Measurements from ENCODE around the gene CGA.

The CGA gene

DNA sequence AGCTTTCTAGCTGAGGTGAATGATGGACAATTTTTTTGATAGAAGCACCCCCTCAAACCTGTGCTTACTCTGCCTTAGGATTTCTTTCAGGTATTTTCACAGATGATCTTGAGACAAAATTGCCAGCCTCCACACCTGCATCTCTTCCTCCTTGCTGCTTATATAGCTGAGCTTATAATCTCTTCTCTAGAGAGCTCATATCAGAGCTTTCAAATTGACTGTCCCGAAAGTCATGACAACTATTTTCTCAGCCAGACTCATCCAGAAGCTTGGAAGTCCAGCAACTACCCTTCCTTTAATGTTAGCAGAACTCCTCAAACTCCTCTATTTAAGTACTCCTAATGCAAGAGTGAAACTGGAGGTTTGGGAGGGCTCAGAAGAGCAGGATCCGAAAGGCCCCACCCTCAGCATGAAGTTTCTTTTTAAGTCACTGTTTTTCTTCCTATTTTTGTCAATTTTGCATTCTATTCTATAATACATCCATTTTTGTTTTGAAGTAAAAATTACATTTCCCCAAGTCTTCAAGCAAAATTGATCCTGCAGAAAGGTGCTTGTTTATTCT, 12.7 kb downstream of the CGA start:
- DNase-seq = no peak

GRCh38 chr6:87078983-87079616, 15.8 kb downstream of the CGA start:
- peak; percentile 29 to 41 for DNase-seq

- no peak for DNase-seq
These were observed 19.7 kb downstream of the CGA start for GRCh38 chr6:87075168-87075567.

GRCh38 chr6:87074101-87074621, 20.7 kb downstream of the CGA start:
- no peak for DNase-seq

- DNase-seq = no peak
These were observed 23.2 kb downstream of the CGA start for GRCh38 chr6:87071683-87072082.

- no peak for DNase-seq
These were observed 24.2 kb downstream of the CGA start for GRCh38 chr6:87070741-87071140.

DNA sequence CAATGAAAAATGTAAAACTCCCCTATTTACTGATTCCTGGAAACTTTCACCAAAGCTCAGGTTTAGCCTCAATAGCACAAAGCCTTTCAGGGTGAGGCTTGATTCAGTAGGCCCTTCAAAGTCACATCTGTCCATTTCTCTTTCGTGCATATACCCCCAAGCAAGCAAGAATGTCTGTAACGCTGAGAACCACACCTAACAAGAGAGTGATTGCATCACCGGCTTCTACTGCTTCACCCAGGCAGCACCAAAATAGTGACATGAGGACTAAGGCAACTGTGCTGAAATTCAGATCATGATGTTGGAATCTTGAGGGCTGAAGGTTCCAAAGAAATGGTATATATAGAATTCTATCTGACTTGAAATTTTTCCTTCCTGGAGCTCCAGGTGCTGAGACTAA, 26.1 kb downstream of the CGA start:
- DNase-seq = no peak

DNA sequence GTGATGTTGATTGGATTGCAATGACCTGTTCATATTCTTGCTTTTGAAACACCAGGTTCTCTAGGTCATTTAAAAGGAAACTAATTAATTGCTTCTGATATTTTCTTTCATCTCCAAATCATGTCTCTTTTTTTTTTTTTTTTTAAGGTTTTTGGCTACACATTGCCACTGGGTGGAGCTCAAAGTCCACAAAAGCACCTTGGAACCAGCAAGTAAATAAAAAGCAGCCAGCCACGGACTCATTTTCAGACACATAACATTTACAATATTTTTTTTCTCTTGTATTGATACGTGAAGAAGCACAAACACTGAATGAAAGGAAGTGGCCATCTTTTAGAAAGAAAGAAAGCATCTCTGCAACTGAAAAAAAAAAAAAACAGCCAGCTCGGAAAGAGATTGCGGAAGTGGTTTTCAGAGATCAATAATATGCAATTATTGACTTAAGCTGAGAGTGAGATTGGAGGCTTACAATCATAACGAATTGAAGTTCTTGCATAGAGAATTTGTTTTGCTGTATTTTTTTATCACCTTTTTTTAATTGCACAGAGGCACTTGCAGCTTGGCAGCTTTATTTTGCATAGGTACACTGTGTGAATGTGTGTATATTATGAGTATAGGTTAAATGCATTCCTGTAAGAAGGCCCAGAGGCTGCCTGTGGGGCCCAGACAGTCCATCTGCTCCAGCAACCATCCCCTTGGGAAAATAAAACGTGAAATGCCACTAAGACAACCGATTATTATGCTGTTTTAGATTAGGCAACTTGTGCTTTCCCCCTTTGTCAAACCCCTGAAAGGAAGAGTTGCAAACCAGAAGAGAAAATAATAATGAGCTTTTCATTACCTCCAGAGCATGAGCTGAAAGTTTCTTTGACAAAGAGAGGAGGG, 28.2 kb downstream of the CGA start:
- peak; percentile 19 to 38 for DNase-seq

DNA sequence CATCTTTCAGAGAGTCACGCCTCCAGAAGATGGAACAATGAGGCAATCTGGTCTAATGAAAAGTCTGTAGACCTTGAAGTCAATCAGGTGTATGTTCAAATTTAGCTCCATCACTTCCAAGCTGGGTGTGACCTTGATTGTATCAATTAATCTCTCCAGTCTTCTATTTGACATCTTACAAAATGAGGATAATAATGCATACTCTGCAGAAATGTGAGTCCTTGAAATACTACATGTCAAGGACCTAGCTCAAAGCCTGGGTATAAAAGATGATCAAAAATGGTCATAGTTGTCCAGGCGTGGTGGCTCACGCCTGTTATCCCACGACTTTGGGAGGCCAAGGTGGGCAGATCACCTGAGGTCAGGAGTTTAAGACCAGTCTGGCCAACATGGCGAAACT, 29.8 kb downstream of the CGA start:
- DNase-seq = no peak

DNA sequence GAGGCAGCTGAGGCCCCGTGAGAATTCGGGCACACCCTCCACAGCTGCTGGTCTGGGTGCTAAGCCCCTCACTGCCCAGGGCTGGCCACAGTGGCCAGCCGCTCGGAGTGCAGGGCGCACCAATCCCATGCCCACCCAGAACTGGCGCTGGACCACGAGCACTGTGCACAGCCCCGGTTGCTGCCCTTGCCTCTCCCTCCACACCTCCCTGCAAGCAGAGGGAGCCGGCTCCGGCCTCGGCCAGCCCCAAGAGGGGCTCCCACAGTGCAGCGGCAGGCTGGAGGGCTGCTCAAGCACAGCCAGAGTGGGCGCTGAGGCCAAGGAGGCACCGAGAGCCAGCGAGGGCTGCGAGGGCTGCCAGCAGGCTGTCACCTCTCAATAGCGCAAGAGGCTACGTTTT, 35.0 kb downstream of the CGA start:
- no peak for DNase-seq

- DNase-seq = no peak
These were observed 40.6 kb downstream of the CGA start for GRCh38 chr6:87054143-87054833.

DNA sequence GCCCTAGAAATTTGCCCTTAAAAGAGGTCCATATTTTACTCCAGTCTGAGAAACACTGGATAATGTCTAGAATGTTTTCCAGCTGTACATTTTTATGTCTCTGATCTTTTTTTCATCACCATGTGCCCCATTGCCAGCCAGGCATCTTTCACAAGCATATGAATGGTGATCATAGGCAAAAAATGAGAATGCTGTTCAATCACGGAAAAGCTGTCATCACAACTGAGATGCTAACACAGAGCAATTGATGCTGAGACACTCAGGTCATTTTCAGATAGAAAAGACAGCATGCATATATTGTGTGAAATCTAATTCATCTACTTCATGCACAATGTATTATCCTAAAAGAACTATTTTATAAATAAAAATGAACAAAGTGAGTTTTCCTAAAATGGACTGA, 41.6 kb downstream of the CGA start:
- DNase-seq = no peak

DNA sequence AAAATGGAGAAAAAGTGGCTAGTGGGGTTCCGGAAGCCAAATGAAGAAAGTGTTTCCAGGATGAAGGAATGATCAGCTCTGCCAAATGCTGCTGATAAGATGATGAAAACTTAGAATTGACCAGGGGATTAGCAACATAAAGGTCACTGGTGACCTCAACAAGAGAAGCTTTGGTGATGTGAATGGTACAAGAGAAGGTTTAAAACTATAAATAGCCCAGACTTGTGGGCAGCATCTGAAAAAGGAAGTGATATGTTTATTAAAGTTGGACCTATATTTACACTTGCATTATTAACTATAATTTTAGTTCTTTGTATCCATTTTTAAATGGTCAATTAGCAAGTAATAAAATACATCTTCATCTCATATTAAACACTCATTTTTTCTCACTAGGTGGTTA, 45.1 kb downstream of the CGA start:
- DNase-seq = no peak

DNA sequence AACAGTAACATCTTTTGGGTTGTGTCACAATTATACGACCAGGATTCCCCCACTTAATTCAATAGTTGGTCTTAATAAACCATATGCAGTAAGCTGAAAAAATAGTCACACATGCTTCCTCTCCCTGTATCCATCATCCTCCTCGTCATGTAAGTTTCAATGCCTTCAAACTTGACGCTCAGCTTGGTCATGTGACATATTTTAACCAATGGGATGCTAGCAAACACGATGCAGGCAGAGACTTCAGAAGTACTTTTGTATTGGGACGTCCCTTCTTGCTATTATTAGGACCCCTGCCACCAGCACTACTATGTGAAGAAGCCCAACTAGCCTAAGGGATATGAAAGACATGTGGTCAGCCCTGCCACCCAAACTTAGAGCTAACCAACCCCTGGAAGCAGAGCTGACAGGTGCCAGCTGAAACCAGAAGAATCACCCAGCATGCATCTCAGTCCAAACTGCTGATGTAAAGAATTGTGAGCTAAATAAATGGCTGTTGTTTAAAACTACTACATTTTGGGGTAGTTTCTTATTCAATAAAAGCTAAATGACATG, 49.3 kb downstream of the CGA start:
- no peak for DNase-seq

GRCh38 chr6:87040729-87041128, 54.2 kb downstream of the CGA start:
- DNase-seq = no peak

All from NCI-H446 (cell line).